Measurements from ENCODE around the gene SIAH1.
"Not testable (repeated sequence)": the region's sequence is repeated elsewhere in the genome, so short reads cannot be mapped to it uniquely, and the experiment has no call there.

Gene SIAH1

DNA sequence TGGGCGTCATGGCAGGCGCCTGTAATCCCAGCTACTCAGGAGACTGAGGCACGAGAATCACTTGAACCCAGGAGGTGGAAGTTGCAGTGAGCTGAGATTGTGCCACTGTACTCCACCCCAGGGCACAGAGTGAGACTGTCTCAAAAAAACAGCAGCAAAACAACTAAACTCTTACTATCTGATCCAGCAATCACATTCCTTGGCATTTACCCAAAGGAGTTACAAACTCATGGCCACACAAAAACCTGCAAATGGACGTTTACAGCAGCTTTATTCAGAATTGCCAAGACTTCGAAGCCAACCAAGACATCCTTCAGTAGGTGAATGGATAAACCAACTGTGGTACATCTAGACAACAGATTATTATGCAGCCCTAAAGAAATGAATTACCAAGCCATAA, 4.0 kb downstream of the SIAH1 start:
- no peak overlapping the region for H3K4me3 ChIP-seq (ENCODE audit: low read depth, low read length)
- TF ChIP-seq, protein P1, sequence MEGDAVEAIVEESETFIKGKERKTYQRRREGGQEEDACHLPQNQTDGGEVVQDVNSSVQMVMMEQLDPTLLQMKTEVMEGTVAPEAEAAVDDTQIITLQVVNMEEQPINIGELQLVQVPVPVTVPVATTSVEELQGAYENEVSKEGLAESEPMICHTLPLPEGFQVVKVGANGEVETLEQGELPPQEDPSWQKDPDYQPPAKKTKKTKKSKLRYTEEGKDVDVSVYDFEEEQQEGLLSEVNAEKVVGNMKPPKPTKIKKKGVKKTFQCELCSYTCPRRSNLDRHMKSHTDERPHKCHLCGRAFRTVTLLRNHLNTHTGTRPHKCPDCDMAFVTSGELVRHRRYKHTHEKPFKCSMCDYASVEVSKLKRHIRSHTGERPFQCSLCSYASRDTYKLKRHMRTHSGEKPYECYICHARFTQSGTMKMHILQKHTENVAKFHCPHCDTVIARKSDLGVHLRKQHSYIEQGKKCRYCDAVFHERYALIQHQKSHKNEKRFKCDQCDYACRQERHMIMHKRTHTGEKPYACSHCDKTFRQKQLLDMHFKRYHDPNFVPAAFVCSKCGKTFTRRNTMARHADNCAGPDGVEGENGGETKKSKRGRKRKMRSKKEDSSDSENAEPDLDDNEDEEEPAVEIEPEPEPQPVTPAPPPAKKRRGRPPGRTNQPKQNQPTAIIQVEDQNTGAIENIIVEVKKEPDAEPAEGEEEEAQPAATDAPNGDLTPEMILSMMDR (IDR thresholded peaks at IDR 0.05; ENCODE audit: insufficient read depth, low read depth, low read length, missing control alignments): no peak
- no peak for DNase-seq (ENCODE audit: low read depth)

GRCh38 chr16:48378836-48379235, 6.4 kb downstream of the SIAH1 start:
- TF ChIP-seq, protein P1 (IDR thresholded peaks at IDR 0.05; ENCODE audit: insufficient read depth, low read depth, low read length, missing control alignments): no peak
- DNase-seq (ENCODE audit: low read depth): no peak
- no peak overlapping the region for H3K4me3 ChIP-seq (ENCODE audit: low read depth, low read length)

- TF ChIP-seq, protein P1 (IDR thresholded peaks at IDR 0.05; ENCODE audit: insufficient read depth, low read depth, low read length, missing control alignments): no peak
- DNase-seq (ENCODE audit: low read depth): no peak
- H3K4me3 ChIP-seq (ENCODE audit: low read depth, low read length): no peak overlapping the region
Observed at GRCh38 chr16:48378276-48378675, 6.9 kb downstream of the SIAH1 start.

- not testable (repeated sequence) for H3K4me3 ChIP-seq (ENCODE audit: low read depth, low read length); DNase-seq (ENCODE audit: low read depth)
Observed at GRCh38 chr16:48377301-48377700, 7.9 kb downstream of the SIAH1 start.

GRCh38 chr16:48374255-48374654, 11.0 kb downstream of the SIAH1 start:
- TF ChIP-seq, protein P1 (IDR thresholded peaks at IDR 0.05; ENCODE audit: insufficient read depth, low read depth, low read length, missing control alignments): no peak
- no peak for DNase-seq (ENCODE audit: low read depth)
- no peak overlapping the region for H3K4me3 ChIP-seq (ENCODE audit: low read depth, low read length)

GRCh38 chr16:48373258-48374029, 11.8 kb downstream of the SIAH1 start:
- DNase-seq (ENCODE audit: low read depth): no peak
- TF ChIP-seq, protein P1 (IDR thresholded peaks at IDR 0.05; ENCODE audit: insufficient read depth, low read depth, low read length, missing control alignments): no peak
- no peak overlapping the region for H3K4me3 ChIP-seq (ENCODE audit: low read depth, low read length)

GRCh38 chr16:48372744-48373143, 12.5 kb downstream of the SIAH1 start:
- TF ChIP-seq, protein P1 (IDR thresholded peaks at IDR 0.05; ENCODE audit: insufficient read depth, low read depth, low read length, missing control alignments): no peak
- no peak overlapping the region for H3K4me3 ChIP-seq (ENCODE audit: low read depth, low read length)
- no peak for DNase-seq (ENCODE audit: low read depth)

All from GM12865 (cell line).